ENCODE results near the gene IPO11. TPM values are rescaled to one million over a fixed set of nuclear protein-coding genes. Genes with fewer than 3 reads are reported as not detected.
A peak's percentile ranks its signal among the peaks of the same experiment; 100 is the strongest.

IPO11 gene
- total RNA-seq, 1 experiment from 2014 or later, result 66.5 TPM

DNA sequence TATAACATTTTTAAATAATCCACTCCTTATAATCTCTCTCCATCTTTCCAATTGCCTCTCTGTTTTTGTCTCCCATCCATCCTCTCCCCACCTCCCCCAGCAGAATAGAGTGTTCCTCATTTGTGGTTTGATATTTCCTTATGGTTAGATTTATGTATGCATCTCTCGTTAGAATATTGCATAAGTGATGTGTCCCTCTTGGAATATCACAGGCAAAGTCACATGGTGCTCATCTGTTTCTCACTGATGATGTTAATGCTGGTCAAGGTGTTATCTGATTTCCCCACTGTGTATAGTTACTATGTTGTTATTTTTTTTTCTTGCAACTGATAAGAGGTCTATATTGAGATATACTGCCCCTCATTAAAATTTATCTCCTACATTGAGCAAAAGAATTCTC lies 162.9 kb downstream of the IPO11 start:
- ChIA-PET POLR2A (ENCODE audit: low non-redundant PET) (no interaction called here), CTCF (no interaction called here)
- Histone ChIP-seq H3K36me3 (ENCODE audit: insufficient read depth, low read length, poor library complexity, severe bottlenecking) (no peaks in the 10 kb centered on the region), H3K9me3 (ENCODE audit: low read depth, low read length, poor library complexity, severe bottlenecking) (no peaks in the 10 kb centered on the region), H3K4me3 (ENCODE audit: low read depth, low read length, poor library complexity, severe bottlenecking) (no peak overlapping the region), H3K27me3 (replicated peaks; ENCODE audit: insufficient read depth, low read depth, low read length, poor library complexity) (no peaks in the 10 kb centered on the region), H3K27ac (ENCODE audit: low read depth, low read length, poor library complexity, severe bottlenecking) (no peak overlapping the region), H3K4me1 (ENCODE audit: insufficient read depth, low read length, poor library complexity, severe bottlenecking) (peaks cover 55% of the 10 kb centered on the region)
- no peak for DNase-seq (ENCODE audit: low spot score)
- no TSS peak for BruUV-seq (replicated peaks)
- intact Hi-C loops (cut with micrococcal nuclease; ENCODE audit: unreplicated experiment), result no loop called here
- TF ChIP-seq, protein P1, sequence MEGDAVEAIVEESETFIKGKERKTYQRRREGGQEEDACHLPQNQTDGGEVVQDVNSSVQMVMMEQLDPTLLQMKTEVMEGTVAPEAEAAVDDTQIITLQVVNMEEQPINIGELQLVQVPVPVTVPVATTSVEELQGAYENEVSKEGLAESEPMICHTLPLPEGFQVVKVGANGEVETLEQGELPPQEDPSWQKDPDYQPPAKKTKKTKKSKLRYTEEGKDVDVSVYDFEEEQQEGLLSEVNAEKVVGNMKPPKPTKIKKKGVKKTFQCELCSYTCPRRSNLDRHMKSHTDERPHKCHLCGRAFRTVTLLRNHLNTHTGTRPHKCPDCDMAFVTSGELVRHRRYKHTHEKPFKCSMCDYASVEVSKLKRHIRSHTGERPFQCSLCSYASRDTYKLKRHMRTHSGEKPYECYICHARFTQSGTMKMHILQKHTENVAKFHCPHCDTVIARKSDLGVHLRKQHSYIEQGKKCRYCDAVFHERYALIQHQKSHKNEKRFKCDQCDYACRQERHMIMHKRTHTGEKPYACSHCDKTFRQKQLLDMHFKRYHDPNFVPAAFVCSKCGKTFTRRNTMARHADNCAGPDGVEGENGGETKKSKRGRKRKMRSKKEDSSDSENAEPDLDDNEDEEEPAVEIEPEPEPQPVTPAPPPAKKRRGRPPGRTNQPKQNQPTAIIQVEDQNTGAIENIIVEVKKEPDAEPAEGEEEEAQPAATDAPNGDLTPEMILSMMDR (conservative IDR thresholded peaks at IDR 0.05; ENCODE audit: low read depth, low read length), result no peak
- TF ChIP-seq EZH2 (IDR thresholded peaks at IDR 0.05; ENCODE audit: borderline replicate concordance, low read depth, low read length, poor library complexity, severe bottlenecking), result no peak

DNA sequence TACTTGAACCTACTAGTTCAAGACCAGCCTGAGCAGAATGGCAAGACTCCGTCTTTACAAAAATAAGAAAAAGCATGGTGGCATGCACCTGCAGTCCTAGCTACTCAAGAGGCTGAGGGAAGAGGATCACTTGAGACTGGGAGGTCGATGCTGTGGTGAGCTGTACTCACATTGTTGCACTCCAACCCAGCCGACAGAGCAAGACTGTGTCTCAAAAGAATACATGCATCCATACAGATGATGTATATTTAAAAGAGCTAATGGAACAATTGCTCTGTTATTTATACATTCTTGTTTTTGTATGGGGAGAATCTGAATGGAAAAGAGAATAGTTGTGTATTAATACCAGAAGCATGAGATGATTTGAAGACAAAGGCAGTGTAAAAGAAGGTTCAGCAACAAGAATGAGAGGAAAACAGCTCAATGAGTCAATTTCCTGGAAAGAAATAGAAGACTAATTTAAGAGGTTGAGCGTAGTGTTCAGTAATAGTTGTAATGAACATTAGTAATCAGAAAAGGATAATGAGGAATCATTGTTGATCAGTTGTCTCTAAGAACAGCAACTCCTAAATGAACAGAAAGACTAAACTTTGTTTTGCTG lies 164.1 kb downstream of the IPO11 start:
- peaks cover 55% of the 10 kb centered on the region for H3K4me1 ChIP-seq (ENCODE audit: insufficient read depth, low read length, poor library complexity, severe bottlenecking)
- no peaks in the 10 kb centered on the region for H3K27me3 ChIP-seq (replicated peaks; ENCODE audit: insufficient read depth, low read depth, low read length, poor library complexity)
- CTCF ChIA-PET, result no interaction called here
- no peak overlapping the region for H3K4me3 ChIP-seq (ENCODE audit: low read depth, low read length, poor library complexity, severe bottlenecking)
- intact Hi-C loops (cut with micrococcal nuclease; ENCODE audit: unreplicated experiment), result no loop called here
- peak overlapping the region; percentile 26 for H3K27ac ChIP-seq (ENCODE audit: low read depth, low read length, poor library complexity, severe bottlenecking)
- TF ChIP-seq EZH2 (IDR thresholded peaks at IDR 0.05; ENCODE audit: borderline replicate concordance, low read depth, low read length, poor library complexity, severe bottlenecking), result no peak
- TF ChIP-seq, protein P1 (conservative IDR thresholded peaks at IDR 0.05; ENCODE audit: low read depth, low read length), result no peak
- H3K9me3 ChIP-seq (ENCODE audit: low read depth, low read length, poor library complexity, severe bottlenecking), result no peaks in the 10 kb centered on the region
- no TSS peak for BruUV-seq (replicated peaks)
- POLR2A ChIA-PET (ENCODE audit: low non-redundant PET), result no interaction called here
- no peak for DNase-seq (ENCODE audit: low spot score)
- no peaks in the 10 kb centered on the region for H3K36me3 ChIP-seq (ENCODE audit: insufficient read depth, low read length, poor library complexity, severe bottlenecking)

DNA sequence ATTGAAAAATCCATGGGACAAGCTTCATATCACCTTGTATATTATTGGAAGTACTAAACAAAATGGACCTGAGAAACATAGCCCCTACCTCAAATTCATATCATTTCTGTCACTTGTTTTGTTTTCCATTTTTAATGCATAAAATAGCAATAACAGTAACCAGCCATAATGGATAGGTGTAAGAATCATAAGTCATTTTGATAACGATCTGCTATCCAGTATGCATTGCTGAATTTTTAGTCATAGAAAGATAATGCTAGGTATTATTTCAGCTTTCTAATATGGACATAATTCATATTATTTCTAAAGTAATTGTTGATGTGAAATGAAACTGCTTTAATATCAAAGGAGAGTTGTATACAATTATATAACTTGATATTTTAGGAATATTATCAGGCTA lies 164.9 kb downstream of the IPO11 start:
- H3K4me1 ChIP-seq (ENCODE audit: insufficient read depth, low read length, poor library complexity, severe bottlenecking), result peaks cover 58% of the 10 kb centered on the region
- CTCF ChIA-PET, result no interaction called here
- BruUV-seq (replicated peaks), result no TSS peak

More for the DNA sequence above, 164.9 kb downstream of the IPO11 start:
- Histone ChIP-seq H3K36me3 (ENCODE audit: insufficient read depth, low read length, poor library complexity, severe bottlenecking) (no peaks in the 10 kb centered on the region), H3K9me3 (ENCODE audit: low read depth, low read length, poor library complexity, severe bottlenecking) (no peaks in the 10 kb centered on the region), H3K27me3 (replicated peaks; ENCODE audit: insufficient read depth, low read depth, low read length, poor library complexity) (no peaks in the 10 kb centered on the region), H3K27ac (ENCODE audit: low read depth, low read length, poor library complexity, severe bottlenecking) (peak overlapping the region; percentile 26), H3K4me3 (ENCODE audit: low read depth, low read length, poor library complexity, severe bottlenecking) (no peak overlapping the region)
- POLR2A ChIA-PET (ENCODE audit: low non-redundant PET), result no interaction called here
- intact Hi-C loops (cut with micrococcal nuclease; ENCODE audit: unreplicated experiment), result no loop called here
- DNase-seq (ENCODE audit: low spot score), result no peak
- TF ChIP-seq EZH2 (IDR thresholded peaks at IDR 0.05; ENCODE audit: borderline replicate concordance, low read depth, low read length, poor library complexity, severe bottlenecking), result no peak
- TF ChIP-seq, protein P1 (conservative IDR thresholded peaks at IDR 0.05; ENCODE audit: low read depth, low read length), result no peak

Data from A673 (cell line).